ENCODE measurements around the gene FXYD4.

DNA sequence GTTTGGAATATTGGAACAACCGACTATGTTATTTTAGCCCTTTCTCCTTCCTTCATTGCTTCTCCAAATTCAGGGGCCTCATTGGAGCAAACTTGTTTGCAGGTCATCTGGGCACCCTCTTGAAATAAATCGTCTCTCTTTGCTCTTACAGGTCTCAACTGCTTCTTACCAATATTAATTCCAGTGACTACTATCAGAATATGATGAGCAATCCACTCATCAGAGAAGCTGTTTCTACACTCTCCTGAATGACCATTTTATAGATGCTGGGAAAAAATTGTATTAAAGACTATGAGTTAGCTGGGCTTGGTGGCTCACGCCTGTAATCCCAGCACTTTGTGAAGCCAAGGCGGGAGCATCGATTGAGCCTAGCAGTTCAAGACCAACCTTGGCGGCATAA lies 50.1 kb downstream of the FXYD4 start:
- TF ChIP-seq EZH2 (IDR thresholded peaks at IDR 0.05) (no peak), POLR2AphosphoS5 (IDR thresholded peaks at IDR 0.05; ENCODE audit: borderline replicate concordance, low read depth, low read length) (no peak)
